GM18858 (cell line): ENCODE measurements around the gene IL19.
A peak's percentile ranks its signal among the peaks of the same experiment; 100 is the strongest.

Experiments
- ATAC-seq: cut with Tn5 transposase; IDR thresholded peaks from one replicate; pipeline ENCODE4 v1.9.1; 2021; ENCODE audit not compliant: unreplicated experiment

The IL19 gene

GRCh38 chr1:206797534-206798383, 27.2 kb downstream of the IL19 start:
- no peak for ATAC-seq

- ATAC-seq, result no peak
Observed at GRCh38 chr1:206798384-206798996, 27.9 kb downstream of the IL19 start.

GRCh38 chr1:206799311-206799710, 28.7 kb downstream of the IL19 start:
- ATAC-seq, result no peak

- no peak for ATAC-seq
Observed at GRCh38 chr1:206800411-206800810, 29.8 kb downstream of the IL19 start.

- ATAC-seq, result no peak
Observed at GRCh38 chr1:206800891-206801290, 30.3 kb downstream of the IL19 start.

- ATAC-seq, result no peak
Observed at GRCh38 chr1:206801467-206801866, 30.9 kb downstream of the IL19 start.

GRCh38 chr1:206802401-206802800, 31.8 kb downstream of the IL19 start:
- no peak for ATAC-seq

- peak; percentile 96 for ATAC-seq
Observed at GRCh38 chr1:206803221-206803730, 32.7 kb downstream of the IL19 start.

- ATAC-seq, result no peak
Observed at GRCh38 chr1:206804156-206804737, 33.7 kb downstream of the IL19 start.

- no peak for ATAC-seq
Observed at GRCh38 chr1:206805357-206805756, 34.8 kb downstream of the IL19 start.

GRCh38 chr1:206808615-206809014, 38.0 kb downstream of the IL19 start:
- no peak for ATAC-seq

GRCh38 chr1:206809504-206810084, 39.0 kb downstream of the IL19 start:
- ATAC-seq, result no peak

- no peak for ATAC-seq
Observed at GRCh38 chr1:206812471-206812870, 41.9 kb downstream of the IL19 start.

GRCh38 chr1:206814716-206815341, 44.3 kb downstream of the IL19 start:
- no peak for ATAC-seq

- ATAC-seq, result peak; percentile 68
Observed at GRCh38 chr1:206816390-206817287, 46.1 kb downstream of the IL19 start.

- no peak for ATAC-seq
Observed at GRCh38 chr1:206821493-206821892, 50.9 kb downstream of the IL19 start.

GRCh38 chr1:206823727-206824126, 53.2 kb downstream of the IL19 start:
- no peak for ATAC-seq

GRCh38 chr1:206824331-206824730, 53.8 kb downstream of the IL19 start:
- no peak for ATAC-seq

- no peak for ATAC-seq
Observed at GRCh38 chr1:206826394-206826793, 55.8 kb downstream of the IL19 start.

GRCh38 chr1:206828061-206828460, 57.5 kb downstream of the IL19 start:
- no peak for ATAC-seq
